HG02870 (cell line): ENCODE results near the gene GPR37.

Experiments used
- ATAC-seq: cut with Tn5 transposase; IDR thresholded peaks from one replicate; pipeline ENCODE4 v1.9.1; 2021; ENCODE audit warnings: mild to moderate bottlenecking, moderate library complexity; ENCODE audit not compliant: unreplicated experiment

GPR37 gene

GRCh38 chr7:124765401-124766352 is at the start of gene GPR37:
GPR37 (minus strand) TSS chr7:124765792; CDS start chr7:124764976, 816 bp downstream.
- ATAC-seq, result peak; percentile 73

GRCh38 chr7:124813994-124814798 is 48.6 kb upstream of the GPR37 start:
- no peak for ATAC-seq

- ATAC-seq, result no peak
These were observed 47.2 kb upstream of the GPR37 start for GRCh38 chr7:124812764-124813163.

- no peak for ATAC-seq
These were observed 45.7 kb upstream of the GPR37 start for GRCh38 chr7:124811341-124811740.

- ATAC-seq, result no peak
These were observed 45.0 kb upstream of the GPR37 start for GRCh38 chr7:124810605-124811004.

- no peak for ATAC-seq
These were observed 42.6 kb upstream of the GPR37 start for GRCh38 chr7:124808206-124808605.

GRCh38 chr7:124801330-124801895 is 35.8 kb upstream of the GPR37 start:
- no peak for ATAC-seq

GRCh38 chr7:124800386-124800785 is 34.8 kb upstream of the GPR37 start:
- ATAC-seq, result no peak

- no peak for ATAC-seq
These were observed 33.9 kb upstream of the GPR37 start for GRCh38 chr7:124799448-124799847.

GRCh38 chr7:124796771-124797170 is 31.2 kb upstream of the GPR37 start:
- ATAC-seq, result no peak

GRCh38 chr7:124792696-124793095 is 27.1 kb upstream of the GPR37 start:
- ATAC-seq, result no peak

GRCh38 chr7:124792002-124792401 is 26.4 kb upstream of the GPR37 start:
- ATAC-seq, result no peak

- no peak for ATAC-seq
These were observed 25.8 kb upstream of the GPR37 start for GRCh38 chr7:124791426-124791825.

- no peak for ATAC-seq
These were observed 25.1 kb upstream of the GPR37 start for GRCh38 chr7:124790645-124791044.

- no peak for ATAC-seq
These were observed 20.4 kb upstream of the GPR37 start for GRCh38 chr7:124785994-124786393.

- peak; percentile 95 for ATAC-seq
These were observed 19.6 kb upstream of the GPR37 start for GRCh38 chr7:124784879-124785818.

GRCh38 chr7:124783271-124783670 is 17.7 kb upstream of the GPR37 start:
- ATAC-seq, result no peak

GRCh38 chr7:124781907-124782734 is 16.5 kb upstream of the GPR37 start:
- no peak for ATAC-seq

GRCh38 chr7:124781418-124781817 is 15.8 kb upstream of the GPR37 start:
- no peak for ATAC-seq
